Adrenal gland (tissue), 5 donors: ENCODE data around the gene GPC5.

Experiments
- CTCF ChIP-seq, 6 experiments: fragments of 450-650 bp in 4 of 6; fragments of 200-600 bp in 2 of 6; sonication (generic) in 1 of 6; IDR thresholded peaks; 1 replicate in 5 of 6; 2 replicates in 1 of 6; pipeline versions ENCODE4 v1.5.1 to v1.8.0; 2016 to 2021; ENCODE audit warnings: antibody characterized with exemption in 6 of 6, mild to moderate bottlenecking in 2 of 6, moderate library complexity in 1 of 6
- POLR2A ChIP-seq, 2 donors: fragments of 450-650 bp; IDR thresholded peaks; one replicate each; pipeline ENCODE4 v1.6.1; 2017; ENCODE audit warnings: antibody characterized with exemption in 2 of 2, mild to moderate bottlenecking in 2 of 2, moderate library complexity in 1 of 2
- donor health status: DM: no; HTN: no; CAD: no.

GRCh38 chr13:91564396-91564795 lies 166.0 kb downstream of the GPC5 start:
- TF ChIP-seq POLR2A (IDR thresholded peaks at IDR 0.05) (no peak), CTCF (IDR thresholded peaks at IDR 0.05) (no peak)
